Hepatocyte (in vitro differentiated cells): ENCODE measurements around the gene CNTNAP2.

Experiments
- CTCF ChIP-seq: fragments of 200-600 bp; sonication (generic); IDR thresholded peaks from 2 replicates; pipeline ENCODE4 v1.5.1; 2016; ENCODE audit warnings: antibody characterized with exemption, mild to moderate bottlenecking; ENCODE audit not compliant: poor library complexity
- EZH2 ChIP-seq: fragments of 200-600 bp; sonication (generic); IDR thresholded peaks from 2 replicates; pipeline ENCODE4 v1.6.1; 2016; ENCODE audit warnings: antibody characterized with exemption, mild to moderate bottlenecking, borderline replicate concordance
- EZH2phosphoT487 ChIP-seq: fragments of 200-600 bp; sonication (generic); IDR thresholded peaks from one replicate; pipeline ENCODE4 v1.6.1; 2018; ENCODE audit warnings: antibody characterized with exemption, mild to moderate bottlenecking, low read depth, moderate library complexity; ENCODE audit not compliant: unreplicated experiment, severe bottlenecking

GRCh38 chr7:146831875-146832274 lies 715.3 kb downstream of the CNTNAP2 start:
- TF ChIP-seq CTCF (no peak), EZH2 (no peak), EZH2phosphoT487 (no peak)
